HepG2 (cell line): ENCODE data around the gene WFDC5. TPM values are rescaled to one million over a fixed set of nuclear protein-coding genes. Genes with fewer than 3 reads are reported as not detected.

Experiments
- ASH2L ChIP-seq: fragments of 300-600, 200-600 bp; sonication (generic); IDR thresholded peaks from 2 replicates; pipeline ENCODE4 v1.7.0; 2017; ENCODE audit warnings: low read depth, mild to moderate bottlenecking, moderate library complexity, mixed read lengths, low read length; ENCODE audit not compliant: insufficient read length
- ATF3 ChIP-seq: sonication (generic); formaldehyde crosslinking; IDR thresholded peaks from 2 replicates; pipeline ENCODE4 v1.4.0; 2020; ENCODE audit warnings: missing genetic modification reagents
- ATF7 ChIP-seq, 2 experiments: fragments of 450-650 bp in 1 of 2; sonication (generic) in 1 of 2; formaldehyde crosslinking in 1 of 2; IDR thresholded peaks; 2 replicates each; pipeline versions ENCODE4 v1.4.0 to v1.6.1; 2016 to 2020; ENCODE audit warnings: antibody characterized with exemption in 1 of 2, mild to moderate bottlenecking in 1 of 2, missing genetic modification reagents in 1 of 2
- BORCS8-MEF2B ChIP-seq: sonication (generic); formaldehyde crosslinking; IDR thresholded peaks from 2 replicates; pipeline ENCODE4 v1.8.0; 2022; ENCODE audit warnings: mild to moderate bottlenecking, missing genetic modification reagents
- CENPBD1 ChIP-seq: sonication (generic); formaldehyde crosslinking; IDR thresholded peaks from 2 replicates; pipeline ENCODE4 v1.8.0; 2022; ENCODE audit warnings: missing genetic modification reagents, low read depth, mild to moderate bottlenecking, borderline replicate concordance
- CTCF ChIP-seq: sonication (generic); formaldehyde crosslinking; IDR thresholded peaks from 2 replicates; pipeline ENCODE4 v1.5.0; 2020; ENCODE audit warnings: mild to moderate bottlenecking, missing genetic modification reagents, moderate library complexity
- FIP1L1 ChIP-seq: fragments of 200-400 bp; formaldehyde crosslinking; IDR thresholded peaks from 2 replicates; pipeline ENCODE4 v1.6.1; 2018; ENCODE audit warnings: low read depth, mild to moderate bottlenecking, low read length, moderate library complexity, borderline replicate concordance; ENCODE audit not compliant: insufficient read depth
- GATA4 ChIP-seq: sonication (generic); IDR thresholded peaks from 2 replicates; pipeline ENCODE4 v1.6.1; 2016; ENCODE audit warnings: antibody characterized with exemption, low read depth, borderline replicate concordance
- MAX ChIP-seq: IDR thresholded peaks from 2 replicates; pipeline ENCODE4 v1.6.1; 2012; ENCODE audit warnings: inconsistent platforms
- MIXL1 ChIP-seq: IDR thresholded peaks from 2 replicates; pipeline ENCODE4 v1.6.1; 2016
- NCOR1 ChIP-seq: fragments of 200-600 bp; sonication (generic); IDR thresholded peaks from 2 replicates; pipeline ENCODE4 v1.7.0; 2017; ENCODE audit warnings: antibody characterized with exemption, low read length, borderline replicate concordance
- PCBP2 ChIP-seq: fragments of 200-400 bp; formaldehyde crosslinking; optimal IDR thresholded peaks from 2 replicates; pipeline ENCODE3; 2018; ENCODE audit warnings: low read length, low read depth; ENCODE audit not compliant: poor library complexity, severe bottlenecking
- PRMT3 ChIP-seq: sonication (generic); formaldehyde crosslinking; IDR thresholded peaks from 2 replicates; pipeline ENCODE4 v1.8.1; 2022; ENCODE audit warnings: low read depth, mild to moderate bottlenecking, moderate library complexity, missing genetic modification reagents, borderline replicate concordance
- SALL1 ChIP-seq: sonication (generic); formaldehyde crosslinking; IDR thresholded peaks from 2 replicates; pipeline ENCODE4 v1.8.0; 2022; ENCODE audit warnings: mild to moderate bottlenecking, missing genetic modification reagents
- SP5 ChIP-seq: IDR thresholded peaks from 2 replicates; pipeline ENCODE4 v1.6.1; 2016; ENCODE audit warnings: low read depth, borderline replicate concordance
- TBX2 ChIP-seq: sonication (generic); formaldehyde crosslinking; IDR thresholded peaks from 2 replicates; pipeline ENCODE4 v1.5.0; 2020; ENCODE audit warnings: missing genetic modification reagents, mild to moderate bottlenecking, borderline replicate concordance
- TFE3 ChIP-seq: IDR thresholded peaks from 2 replicates; pipeline ENCODE4 v1.6.1; 2016
- ZBTB20 ChIP-seq: sonication (generic); formaldehyde crosslinking; IDR thresholded peaks from 2 replicates; pipeline ENCODE4 v1.8.1; 2023; ENCODE audit warnings: missing genetic modification reagents, low read depth, mild to moderate bottlenecking, borderline replicate concordance
- ZBTB46 ChIP-seq: sonication (generic); formaldehyde crosslinking; IDR thresholded peaks from 2 replicates; pipeline ENCODE4 v1.4.0; 2020; ENCODE audit warnings: mild to moderate bottlenecking, missing genetic modification reagents, borderline replicate concordance
- ZFP36L2 ChIP-seq: sonication (generic); formaldehyde crosslinking; IDR thresholded peaks from 2 replicates; pipeline ENCODE4 v1.4.0; 2020; ENCODE audit warnings: missing genetic modification reagents
- ZNF546 ChIP-seq: sonication (generic); formaldehyde crosslinking; conservative IDR thresholded peaks from 2 replicates; pipeline ENCODE4 v1.8.1; 2023; ENCODE audit warnings: mild to moderate bottlenecking, missing genetic modification reagents
- ZNF547 ChIP-seq: sonication (generic); formaldehyde crosslinking; IDR thresholded peaks from 2 replicates; pipeline ENCODE4 v1.5.1; 2020; ENCODE audit warnings: mild to moderate bottlenecking, missing genetic modification reagents
- ZSCAN30 ChIP-seq: sonication (generic); formaldehyde crosslinking; IDR thresholded peaks from 2 replicates; pipeline ENCODE4 v1.5.0; 2020; ENCODE audit warnings: mild to moderate bottlenecking, missing genetic modification reagents
- ZSCAN9 ChIP-seq: IDR thresholded peaks from 2 replicates; pipeline ENCODE4 v1.6.1; 2016; ENCODE audit warnings: borderline replicate concordance
- polyA plus RNA-seq, 8 experiments: library from polyadenylated mRNA; depleted of rRNA in 3 of 8; stranded (reverse) in 7 of 8; unstranded in 1 of 8; fragments of >200 nt; fragmentation: Illumina TruSeq in 4 of 8; extraction: Trizol in 4 of 8; gene quantifications; 2 replicates each; pipeline versions ENCODE4 v1.2.1 to v1.2.3, GENCODE V29; 2011 to 2016; ENCODE audit warnings: low read depth in 4 of 8, missing spikeins in 1 of 8, mixed read lengths in 1 of 8; ENCODE audit not compliant: insufficient read depth in 1 of 8
- total RNA-seq, 5 experiments: library from RNA; depleted of rRNA; stranded (reverse); fragments of >200 nt; fragmentation: Illumina TruSeq; extraction: Trizol; gene quantifications; 2 replicates each; pipeline ENCODE4 v1.2.3, GENCODE V29; 2016; ENCODE audit warnings: low read depth in 1 of 5

WFDC5 gene
- total and polyA plus RNA-seq, 2 of the 13 experiments (the other 11 are each of a cell fraction or from before 2014, with no cell fraction given): not detected

- TF ChIP-seq ZBTB20 (CRISPR knock-in tag) (no peak), ATF3 (CRISPR knock-in tag) (no peak), SALL1 (CRISPR knock-in tag) (0 out of 2 replicates have a peak, but pooled peaks have one; percentile 18), MAX (no peak), ZSCAN30 (CRISPR knock-in tag) (no peak), TFE3 (no peak), FIP1L1 (no peak), ZNF547 (CRISPR knock-in tag) (no peak), MIXL1 (CRISPR knock-in tag) (0 out of 2 replicates have a peak, but pooled peaks have one; percentile 44), GATA4 (no peak), ZSCAN9 (CRISPR knock-in tag) (no peak), TBX2 (CRISPR knock-in tag) (peak; percentile 25; the same call in 1 of the 2 replicates), PCBP2 (peak; percentile 60), ASH2L (peak; percentile 17), BORCS8-MEF2B (0 out of 2 replicates have a peak, but pooled peaks have one; percentile 59), CTCF (CRISPR knock-in tag) (peak; percentile 79), SP5 (CRISPR knock-in tag) (no peak), CENPBD1 (CRISPR knock-in tag) (no peak), PRMT3 (CRISPR knock-in tag) (no peak), ZNF546 (CRISPR knock-in tag) (no peak), NCOR1 (no peak), ATF7 (IDR thresholded peaks at IDR 0.05) (no peak), ATF7 (CRISPR knock-in tag; IDR thresholded peaks at IDR 0.05) (no peak), ZBTB46 (CRISPR knock-in tag) (no peak), ZFP36L2 (CRISPR knock-in tag) (no peak)
Measured at GRCh38 chr20:45111799-45112471, 3.0 kb downstream of the WFDC5 start (continued).
